CD14-positive monocyte (primary cell): ENCODE data around the gene SH3BP4. TPM values are rescaled to one million over a fixed set of nuclear protein-coding genes. Genes with fewer than 3 reads are reported as not detected.
"Not testable (repeated sequence)": the region's sequence is repeated elsewhere in the genome, so short reads cannot be mapped to it uniquely, and the experiment has no call there.

ENCODE experiments used
- DNase-seq, 3 donors: peaks; one replicate each; pipeline ENCODE4 v3.0.0-alpha.2; 2011 to 2022
- H2AFZ ChIP-seq: 2 replicates; pipeline ENCODE4 v1.6.0; 2012; ENCODE audit warnings: mild to moderate bottlenecking, low read depth, low read length, inconsistent platforms; ENCODE audit not compliant: insufficient read depth, poor library complexity, severe bottlenecking
- H3K27ac ChIP-seq, 2 donors: 1 replicate in 1 of 2; 2 replicates in 1 of 2; pipeline ENCODE4 v1.5.1; 2012 to 2013; ENCODE audit warnings: low read length in 2 of 2, control low read depth in 1 of 2, inconsistent platforms in 1 of 2, low read depth in 1 of 2, mild to moderate bottlenecking in 1 of 2
- H3K27me3 ChIP-seq, 2 donors: one replicate each; pipeline versions ENCODE4 v1.6.0 to v1.6.1; 2011 to 2013; ENCODE audit warnings: low read length in 2 of 2; ENCODE audit not compliant: control insufficient read depth in 2 of 2, insufficient read depth in 2 of 2
- H3K36me3 ChIP-seq, 2 donors: replicated peaks in 1 of 2; 1 replicate in 1 of 2; 2 replicates in 1 of 2; pipeline versions ENCODE4 v1.5.1 to v1.6.1; 2012 to 2013; ENCODE audit warnings: low read length in 2 of 2, control low read depth in 1 of 2, inconsistent platforms in 1 of 2, mild to moderate bottlenecking in 1 of 2; ENCODE audit not compliant: insufficient read depth in 2 of 2, control insufficient read depth in 1 of 2
- H3K4me1 ChIP-seq, 2 donors: 1 replicate in 1 of 2; 2 replicates in 1 of 2; pipeline versions ENCODE4 v1.5.1 to v1.6.1; 2012 to 2013; ENCODE audit warnings: low read length in 2 of 2, control low read depth in 1 of 2, inconsistent platforms in 1 of 2, mild to moderate bottlenecking in 1 of 2, moderate library complexity in 1 of 2; ENCODE audit not compliant: insufficient read depth in 2 of 2, control insufficient read depth in 1 of 2
- H3K4me2 ChIP-seq: replicated peaks from 2 replicates; pipeline ENCODE3; 2012; ENCODE audit warnings: low read length, moderate library complexity, mild to moderate bottlenecking; ENCODE audit not compliant: poor library complexity, severe bottlenecking; ENCODE audit errors: extremely low read depth
- H3K4me3 ChIP-seq, 3 experiments: fragments of 200-600 bp in 1 of 3; sonication (generic) in 1 of 3; replicated peaks in 1 of 3; 1 replicate in 2 of 3; 2 replicates in 1 of 3; pipeline ENCODE4 v1.5.1; 2011 to 2013; ENCODE audit warnings: low read length in 3 of 3, mild to moderate bottlenecking in 3 of 3, control low read depth in 2 of 3, low read depth in 2 of 3, inconsistent platforms in 1 of 3, moderate library complexity in 1 of 3
- H3K79me2 ChIP-seq: 2 replicates; pipeline ENCODE4 v1.6.0; 2012; ENCODE audit warnings: mild to moderate bottlenecking, control low read depth, inconsistent platforms, low read length, moderate library complexity; ENCODE audit not compliant: insufficient read depth
- H3K9ac ChIP-seq: 2 replicates; pipeline ENCODE4 v1.6.0; 2017; ENCODE audit warnings: low read length, mild to moderate bottlenecking; ENCODE audit not compliant: insufficient read depth, poor library complexity, severe bottlenecking
- H3K9me3 ChIP-seq, 2 donors: replicated peaks in 1 of 2; 1 replicate in 1 of 2; 2 replicates in 1 of 2; pipeline versions ENCODE4 v1.5.1 to v1.6.1; 2012 to 2013; ENCODE audit warnings: low read length in 2 of 2, control low read depth in 1 of 2; ENCODE audit not compliant: control insufficient read depth in 1 of 2, insufficient read depth in 1 of 2
- H4K20me1 ChIP-seq: 2 replicates; pipeline ENCODE4 v1.6.0; 2012; ENCODE audit warnings: mild to moderate bottlenecking, low read length, control low read depth, moderate library complexity; ENCODE audit not compliant: insufficient read depth
- H3K27ac Mint-ChIP-seq, 7 donors: one replicate each; pipeline ENCODE4 v1.8.0; 2020; ENCODE audit warnings: mild to moderate bottlenecking in 7 of 7, mixed read lengths in 7 of 7, moderate library complexity in 6 of 7, inconsistent platforms in 2 of 7
- H3K27me3 Mint-ChIP-seq, 3 donors: one replicate each; pipeline ENCODE4 v1.8.0; 2021 to 2022; ENCODE audit warnings: low read depth in 3 of 3, mild to moderate bottlenecking in 3 of 3, mixed read lengths in 3 of 3, moderate library complexity in 3 of 3, inconsistent platforms in 1 of 3
- H3K36me3 Mint-ChIP-seq, 2 donors: one replicate each; pipeline ENCODE4 v1.8.0; 2020; ENCODE audit warnings: mixed read lengths in 2 of 2, inconsistent platforms in 1 of 2, mild to moderate bottlenecking in 1 of 2
- H3K4me1 Mint-ChIP-seq: one replicate; pipeline ENCODE4 v1.8.0; 2020; ENCODE audit warnings: mild to moderate bottlenecking, mixed read lengths
- H3K4me3 Mint-ChIP-seq, 2 donors: one replicate each; pipeline ENCODE4 v1.8.0; 2020; ENCODE audit warnings: mild to moderate bottlenecking in 2 of 2, mixed read lengths in 2 of 2, moderate library complexity in 1 of 2
- H3K9me3 Mint-ChIP-seq, 7 donors: one replicate each; pipeline ENCODE4 v1.8.0; 2020 to 2022; ENCODE audit warnings: mixed read lengths in 7 of 7, mild to moderate bottlenecking in 6 of 7, moderate library complexity in 6 of 7, inconsistent platforms in 2 of 7
- WGBS: methylation state at CpG from one replicate; pipeline ENCODE4 v1.1.5; 2013; ENCODE audit warnings: missing lambda C conversion rate; ENCODE audit not compliant: insufficient coverage; 5-methylcytosine and 5-hydroxymethylcytosine counted together
- intact Hi-C, 2 donors: fragments of 100-400 bp; cut with micrococcal nuclease; formaldehyde crosslinking; loops; one replicate each; pipeline versions ENCODE4 v1.15.0 to v1.15.1; 2023
- polyA plus RNA-seq, 3 donors: library from polyadenylated mRNA; depleted of rRNA in 1 of 3; unstranded in 2 of 3; stranded (reverse) in 1 of 3; fragments of 300-500 nt in 2 of 3; fragments of >200 nt in 1 of 3; fragmentation: Illumina TruSeq in 2 of 3; gene quantifications; 1 replicate in 2 of 3; 2 replicates in 1 of 3; pipeline ENCODE4 v1.2.3, GENCODE V29; 2012 to 2021
- TF ChIP-seq, protein P1 (sequence below): fragments of 200-600 bp; IDR thresholded peaks from one replicate; pipeline ENCODE4 v1.8.0; 2022; ENCODE audit warnings: antibody characterized with exemption, mild to moderate bottlenecking

Gene SH3BP4
- polyA plus RNA-seq, 3 donors: 0.66 to 1.6 (median 1.3) TPM

DNA sequence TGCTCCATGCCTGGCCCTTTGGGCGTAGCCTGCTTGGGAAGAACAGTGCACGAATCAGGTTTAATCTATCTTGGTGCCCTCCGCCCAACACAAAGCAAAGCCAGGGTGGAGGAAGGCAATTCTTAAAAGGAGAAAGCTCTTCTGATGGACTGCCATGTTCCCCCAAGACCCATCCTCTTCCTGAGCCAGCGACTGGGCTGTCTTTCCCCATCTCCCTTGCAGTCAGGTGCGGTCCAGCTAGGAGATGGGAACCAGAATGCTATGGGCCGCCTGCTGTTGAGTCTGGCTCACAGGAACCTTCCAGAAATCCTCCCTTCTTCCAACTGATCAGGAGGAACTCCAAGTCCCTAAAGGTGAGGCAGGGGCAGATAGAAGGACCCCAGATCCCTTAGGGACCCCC lies 105.0 kb downstream of the SH3BP4 start:
- H3K4me3 Mint-ChIP-seq: no peak overlapping the region
- TF ChIP-seq, protein P1, sequence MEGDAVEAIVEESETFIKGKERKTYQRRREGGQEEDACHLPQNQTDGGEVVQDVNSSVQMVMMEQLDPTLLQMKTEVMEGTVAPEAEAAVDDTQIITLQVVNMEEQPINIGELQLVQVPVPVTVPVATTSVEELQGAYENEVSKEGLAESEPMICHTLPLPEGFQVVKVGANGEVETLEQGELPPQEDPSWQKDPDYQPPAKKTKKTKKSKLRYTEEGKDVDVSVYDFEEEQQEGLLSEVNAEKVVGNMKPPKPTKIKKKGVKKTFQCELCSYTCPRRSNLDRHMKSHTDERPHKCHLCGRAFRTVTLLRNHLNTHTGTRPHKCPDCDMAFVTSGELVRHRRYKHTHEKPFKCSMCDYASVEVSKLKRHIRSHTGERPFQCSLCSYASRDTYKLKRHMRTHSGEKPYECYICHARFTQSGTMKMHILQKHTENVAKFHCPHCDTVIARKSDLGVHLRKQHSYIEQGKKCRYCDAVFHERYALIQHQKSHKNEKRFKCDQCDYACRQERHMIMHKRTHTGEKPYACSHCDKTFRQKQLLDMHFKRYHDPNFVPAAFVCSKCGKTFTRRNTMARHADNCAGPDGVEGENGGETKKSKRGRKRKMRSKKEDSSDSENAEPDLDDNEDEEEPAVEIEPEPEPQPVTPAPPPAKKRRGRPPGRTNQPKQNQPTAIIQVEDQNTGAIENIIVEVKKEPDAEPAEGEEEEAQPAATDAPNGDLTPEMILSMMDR: no peak
- peaks cover 1 to 5% (median 4%) of the 10 kb centered on the region in 3 donors for H3K27me3 Mint-ChIP-seq
- no peaks in the 10 kb centered on the region for H3K36me3 ChIP-seq
- no peaks in the 10 kb centered on the region for H3K79me2 ChIP-seq
- peaks cover 0 to 2% (median 0%) of the 10 kb centered on the region in 7 donors for H3K9me3 Mint-ChIP-seq
- H3K4me1 ChIP-seq: peaks cover 20 to 24% of the 10 kb centered on the region in 2 donors
- no peak overlapping the region for H3K4me2 ChIP-seq
- no peak overlapping the region for H3K27ac ChIP-seq
- peaks cover 26% of the 10 kb centered on the region for H3K4me1 Mint-ChIP-seq
- intact Hi-C loops: loop anchor here in 1 of 2 donors (5.0 kb wide), 1 partner anchor 64 kb away; no protein-coding TSS in a partner anchor
- no peak overlapping the region for H3K4me3 ChIP-seq
- WGBS: 86% methylated on average over 1 of the region's 6 CpGs
- H4K20me1 ChIP-seq: no peaks in the 10 kb centered on the region
- no peak for DNase-seq
- H3K36me3 Mint-ChIP-seq: no peaks in the 10 kb centered on the region
- H3K27me3 ChIP-seq: no peaks in the 10 kb centered on the region
- no peaks in the 10 kb centered on the region for H3K9me3 ChIP-seq
- H2AFZ ChIP-seq: no peak overlapping the region
- no peak overlapping the region for H3K9ac ChIP-seq
- no peak overlapping the region for H3K27ac Mint-ChIP-seq

DNA sequence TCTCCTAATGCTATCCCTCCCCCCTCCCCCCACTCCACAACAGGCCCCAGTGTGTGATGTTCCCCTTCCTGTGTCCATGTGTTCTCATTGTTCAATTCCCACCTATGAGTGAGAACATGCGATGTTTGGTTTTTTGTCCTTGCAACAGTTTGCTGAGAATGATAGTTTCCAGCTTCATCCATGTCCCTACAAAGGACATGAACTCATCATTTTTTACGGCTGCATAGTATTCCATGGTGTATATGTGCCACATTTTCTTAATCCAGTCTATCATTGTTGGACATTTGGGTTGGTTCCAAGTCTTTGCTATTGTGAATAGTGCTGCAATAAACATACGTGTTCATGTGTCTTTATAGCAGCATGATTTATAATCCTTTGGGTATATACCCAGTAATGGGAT lies 105.8 kb downstream of the SH3BP4 start:
- H3K27me3 Mint-ChIP-seq, H3K4me2 ChIP-seq, H3K36me3 Mint-ChIP-seq, H3K4me3 ChIP-seq, DNase-seq, H3K9me3 ChIP-seq, H3K9ac ChIP-seq, H3K27ac ChIP-seq, H3K27me3 ChIP-seq, H3K9me3 Mint-ChIP-seq, H3K4me3 Mint-ChIP-seq, H3K79me2 ChIP-seq, H4K20me1 ChIP-seq, H2AFZ ChIP-seq, H3K27ac Mint-ChIP-seq, H3K36me3 ChIP-seq: not testable (repeated sequence)
- intact Hi-C loops: loop anchor here in 1 of 2 donors (5.0 kb wide), 1 partner anchor 65 kb away; no protein-coding TSS in a partner anchor
- peaks cover 22% of the 10 kb centered on the region for H3K4me1 Mint-ChIP-seq
- no CpG with 5 or more reads among the region's 3 CpGs for WGBS
- peaks cover 19 to 23% of the 10 kb centered on the region in 2 donors for H3K4me1 ChIP-seq
